ENCODE data around the gene ZC3H4.

DNA sequence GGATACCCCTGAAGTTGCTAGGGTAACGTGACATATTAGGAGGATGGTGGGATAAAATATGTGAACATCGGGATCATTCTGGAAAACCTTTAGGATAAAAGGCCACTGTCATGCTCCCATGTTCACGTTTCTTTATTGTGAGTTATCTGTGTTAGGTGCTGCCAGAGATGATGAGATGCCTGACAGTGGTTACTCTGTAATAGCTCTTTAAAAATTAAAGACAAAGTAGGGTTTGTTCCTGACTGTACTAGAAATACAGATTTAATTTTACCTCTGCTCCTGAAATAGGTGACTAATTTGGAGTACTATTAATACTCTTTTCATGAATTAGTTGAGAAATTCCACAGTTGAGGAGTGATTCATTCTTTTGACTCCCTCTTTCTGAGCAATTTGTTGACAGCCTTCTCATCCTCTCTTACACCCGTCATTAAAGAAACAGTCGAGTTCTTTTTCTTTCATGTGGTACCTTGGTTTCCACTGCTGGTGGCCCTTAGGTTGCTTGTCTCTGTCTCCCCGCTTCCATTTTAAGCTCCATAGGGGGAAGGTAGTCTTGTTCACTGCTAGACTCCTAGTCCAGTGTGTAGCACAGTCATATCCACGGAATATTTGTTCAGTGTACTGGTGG lies 45.4 kb upstream of the ZC3H4 start:
- TF ChIP-seq POLR2A (IDR thresholded peaks at IDR 0.05; ENCODE audit: low read length) (no peak), GATA1 (IDR thresholded peaks at IDR 0.05; ENCODE audit: low read depth, low read length) (no peak)

All from erythroblast (primary cell).